ENCODE results near the gene ALKBH3.

ALKBH3 gene

DNA sequence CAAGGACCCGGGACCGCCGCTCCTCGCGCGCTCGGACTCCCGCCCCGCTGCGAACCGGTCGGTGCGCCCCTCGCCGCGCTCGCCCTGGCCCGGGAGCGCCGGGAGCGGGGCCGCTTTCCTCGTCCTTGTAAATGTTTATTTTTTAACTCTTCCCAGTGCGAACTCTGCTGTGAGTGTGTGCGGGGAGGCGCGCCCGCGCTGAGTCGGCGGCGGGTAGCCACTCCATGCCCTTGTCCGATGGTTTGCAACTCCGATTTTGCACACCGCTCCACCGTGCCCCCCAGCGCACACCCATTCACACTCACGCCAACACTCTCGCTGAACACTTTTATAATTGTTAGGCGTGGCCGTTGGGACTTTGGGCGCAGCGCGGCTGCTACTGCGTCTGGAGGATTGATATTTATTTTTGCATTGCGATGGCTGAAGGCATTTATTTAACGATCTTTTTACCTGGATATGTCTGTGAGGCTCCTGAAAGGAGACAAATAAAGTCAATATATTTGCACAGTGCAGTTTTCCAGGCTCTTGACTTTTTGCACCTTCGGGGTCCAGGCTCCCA is 62.8 kb downstream of the ALKBH3 start:
- DNase-seq = no peak

DNA sequence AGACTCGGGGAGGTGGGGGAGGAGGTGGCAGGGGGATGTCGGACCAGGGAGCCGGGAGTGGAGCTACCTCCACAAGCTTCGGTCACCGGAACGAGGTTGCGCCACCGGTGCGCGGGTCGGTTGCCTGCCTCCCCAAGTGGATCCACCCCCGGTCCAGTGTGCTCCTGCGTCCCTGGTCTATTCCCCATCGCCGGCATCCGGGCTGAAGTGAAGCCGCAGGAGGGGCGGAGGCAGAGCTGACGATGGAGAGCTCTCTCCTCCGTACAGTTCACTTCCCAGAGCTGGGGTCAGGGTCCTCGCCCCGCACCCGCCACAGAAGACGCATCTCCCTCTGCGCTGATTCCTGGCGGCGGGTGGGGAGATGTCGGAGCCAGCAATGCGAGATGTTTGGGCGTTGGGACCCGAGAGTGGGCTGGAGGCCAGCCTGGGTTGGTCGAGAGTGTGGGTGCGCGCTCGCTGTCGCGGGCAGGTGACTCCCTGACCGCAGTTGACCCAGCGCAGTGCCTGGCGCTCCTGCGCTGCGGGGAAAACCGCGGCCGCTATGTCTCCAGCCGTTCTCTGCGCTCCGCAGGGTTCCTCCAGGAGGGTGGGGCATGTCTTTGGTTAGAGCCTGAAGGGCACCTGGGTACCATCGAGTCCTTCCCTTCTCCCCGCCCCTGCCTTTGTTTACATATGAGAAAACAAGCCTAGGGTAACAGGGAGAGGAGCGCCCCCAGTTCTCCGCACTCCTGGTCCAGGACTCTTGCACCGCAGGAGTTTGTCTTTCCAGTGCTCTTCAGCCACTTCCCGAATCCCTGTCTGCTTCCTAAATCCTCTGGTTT is 63.5 kb downstream of the ALKBH3 start:
- DNase-seq = no peak

DNA sequence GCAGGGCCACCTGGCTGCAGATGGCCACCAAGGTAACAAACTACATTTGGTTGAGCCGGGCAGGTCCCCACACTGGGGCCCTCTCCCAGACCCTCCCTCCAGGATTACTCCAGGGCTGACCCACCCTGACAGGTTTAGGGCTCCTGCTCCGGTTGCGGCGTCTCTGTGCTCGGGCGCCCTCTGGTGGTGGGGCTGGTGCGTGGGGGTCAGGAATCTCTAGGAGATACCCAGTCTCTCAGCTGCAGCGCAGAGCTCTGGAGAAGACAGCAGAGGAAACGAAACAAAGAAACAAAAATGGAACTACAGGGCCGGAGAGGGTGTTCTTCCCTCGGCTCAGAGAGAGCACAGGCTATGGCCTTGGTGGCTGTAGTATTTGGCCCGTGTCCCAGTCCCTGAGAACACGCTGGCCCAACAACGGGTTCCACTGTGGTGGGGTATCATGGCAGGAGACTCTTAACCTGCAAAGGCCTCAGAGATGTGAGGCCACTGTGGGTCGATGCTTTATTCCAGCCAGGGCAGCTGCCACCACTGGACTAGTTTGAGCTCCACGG is 64.2 kb downstream of the ALKBH3 start:
- peak; percentile 58 to 62 for DNase-seq

GRCh38 chr11:43947003-43947500 is 66.4 kb downstream of the ALKBH3 start:
- no peak for DNase-seq

DNA sequence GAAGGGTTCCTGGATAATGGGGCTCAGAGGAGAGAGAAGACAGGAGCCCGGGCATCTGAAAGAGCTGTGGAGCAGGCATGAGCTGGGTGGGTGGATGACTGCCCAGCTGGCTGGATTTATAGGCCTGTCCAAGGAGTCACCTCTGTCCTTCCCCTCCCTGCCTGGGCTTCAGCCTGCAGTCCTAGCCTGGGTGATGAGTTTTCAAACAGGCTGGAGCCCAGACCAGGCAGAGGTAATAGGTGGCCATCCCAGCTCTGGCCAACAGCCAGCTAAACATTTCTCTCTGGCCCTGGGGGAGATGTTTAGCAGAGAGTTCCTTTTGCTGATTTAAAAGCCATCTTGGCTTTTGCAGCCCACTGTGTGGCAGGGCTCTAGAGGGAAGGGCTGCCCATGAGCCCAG is 67.2 kb downstream of the ALKBH3 start:
- DNase-seq = no peak

DNA sequence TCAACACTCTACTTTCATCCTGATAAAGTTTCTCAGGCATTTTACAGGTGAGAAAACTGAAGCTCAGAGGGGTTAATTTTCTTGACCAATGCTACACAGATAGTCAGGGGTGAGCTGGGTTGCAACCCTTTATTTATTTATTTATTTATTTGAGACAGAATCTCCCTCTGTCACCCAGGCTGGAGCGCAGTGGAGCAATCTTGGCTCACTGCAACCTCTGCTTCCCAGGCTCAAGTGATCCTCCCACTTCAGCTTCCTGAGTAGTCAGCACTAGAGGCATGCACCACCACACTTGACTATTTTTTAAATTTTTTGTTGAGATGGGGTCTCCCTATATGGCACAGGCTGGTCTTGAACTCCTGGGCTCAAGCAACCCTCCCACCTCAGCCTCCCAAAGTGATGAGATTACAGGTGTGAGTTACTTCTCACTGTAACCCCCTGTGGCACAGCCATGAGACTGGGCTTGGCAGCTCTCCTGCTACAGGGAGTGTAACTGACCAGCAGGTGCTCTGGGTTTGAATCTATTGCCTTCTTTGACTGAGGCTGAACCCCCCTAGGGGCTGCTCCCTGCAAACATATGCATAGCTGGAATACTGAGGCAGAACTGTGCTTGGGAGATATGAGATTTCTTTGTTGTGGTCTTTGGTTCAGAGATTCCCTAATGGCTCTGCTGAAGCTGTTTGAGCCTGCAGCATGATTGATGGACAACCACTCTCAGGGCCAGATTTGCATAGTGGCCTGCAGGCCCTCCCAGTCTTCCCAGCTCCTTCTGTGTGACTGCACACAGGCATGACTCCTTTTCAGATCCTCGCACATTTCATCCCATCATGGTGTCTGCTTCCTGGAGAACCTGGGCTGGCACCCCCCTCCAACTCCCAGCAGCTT is 68.0 kb downstream of the ALKBH3 start:
- DNase-seq = no peak

- no peak for DNase-seq
These were observed 69.8 kb downstream of the ALKBH3 start for GRCh38 chr11:43950311-43950855.

DNA sequence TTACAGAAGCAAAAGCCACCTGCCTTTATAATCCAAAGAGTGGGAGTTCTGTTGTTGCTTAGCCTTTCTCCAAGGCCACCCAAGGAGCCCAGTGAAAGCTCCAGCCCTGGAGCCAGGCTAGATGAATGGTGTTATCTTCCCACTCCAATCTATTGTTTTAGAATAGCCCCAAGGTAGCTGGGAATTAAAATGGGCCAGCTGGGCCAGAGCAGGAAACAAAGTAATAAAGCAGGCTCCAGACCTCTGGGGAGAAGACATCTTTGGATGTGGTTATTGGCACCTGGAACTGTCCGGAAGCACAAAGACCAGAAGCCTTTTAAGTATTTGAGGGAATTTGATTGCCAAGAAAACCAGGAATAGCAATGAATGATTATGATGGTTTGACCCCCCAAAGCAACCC is 70.6 kb downstream of the ALKBH3 start:
- DNase-seq = no peak

- no peak for DNase-seq
These were observed 71.4 kb downstream of the ALKBH3 start for GRCh38 chr11:43952020-43952400.

- DNase-seq = no peak
These were observed 72.0 kb downstream of the ALKBH3 start for GRCh38 chr11:43952401-43953342.

DNA sequence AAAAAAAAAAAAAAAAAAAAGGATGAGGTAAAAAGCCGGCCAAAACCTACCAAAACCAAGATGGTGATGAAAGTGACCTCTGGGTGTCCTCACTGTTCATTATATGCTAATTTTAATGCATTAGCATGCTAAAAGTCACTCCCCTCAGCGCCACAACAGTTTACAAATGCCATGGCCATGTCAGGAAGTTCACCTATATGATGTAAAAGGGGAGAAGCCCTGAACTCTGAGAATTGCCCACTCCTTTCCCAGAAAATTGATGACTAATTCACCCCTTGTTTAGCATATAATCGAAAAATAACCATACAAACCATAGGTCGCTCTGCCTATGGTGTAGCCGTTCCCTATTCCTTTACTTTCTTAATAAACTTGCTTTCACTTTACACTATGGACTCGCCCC is 72.9 kb downstream of the ALKBH3 start:
- no peak for DNase-seq

DNA sequence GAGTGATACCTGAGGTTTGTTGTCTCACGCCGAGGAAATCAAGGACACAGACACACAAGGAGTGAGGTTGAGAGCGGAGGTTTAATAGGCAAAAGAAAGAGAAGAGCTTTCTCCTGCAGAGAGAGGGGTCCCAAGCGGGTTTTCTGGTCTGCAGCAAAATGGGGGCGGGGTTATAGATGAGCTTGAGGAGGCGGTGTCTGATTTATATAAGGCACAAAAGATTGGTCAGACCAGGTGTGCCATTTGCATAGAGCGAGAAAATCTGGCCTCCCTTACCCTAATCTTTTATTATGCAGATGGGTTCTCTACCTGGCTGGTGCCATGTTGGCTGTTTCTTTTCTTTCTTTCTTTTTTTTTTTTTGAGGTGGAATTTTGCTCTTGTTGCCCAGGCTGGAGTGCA is 73.6 kb downstream of the ALKBH3 start:
- DNase-seq = no peak

- no peak for DNase-seq
These were observed 74.9 kb downstream of the ALKBH3 start for GRCh38 chr11:43955381-43956118.

- DNase-seq = no peak
These were observed 76.9 kb downstream of the ALKBH3 start for GRCh38 chr11:43957571-43957970.

GRCh38 chr11:43959321-43959995 is 78.8 kb downstream of the ALKBH3 start:
- no peak for DNase-seq

- no peak for DNase-seq
These were observed 82.0 kb downstream of the ALKBH3 start for GRCh38 chr11:43962383-43963278.

GRCh38 chr11:43963279-43963620 is 82.6 kb downstream of the ALKBH3 start:
- DNase-seq = no peak

GRCh38 chr11:43967661-43968060 is 87.0 kb downstream of the ALKBH3 start:
- no peak for DNase-seq

DNA sequence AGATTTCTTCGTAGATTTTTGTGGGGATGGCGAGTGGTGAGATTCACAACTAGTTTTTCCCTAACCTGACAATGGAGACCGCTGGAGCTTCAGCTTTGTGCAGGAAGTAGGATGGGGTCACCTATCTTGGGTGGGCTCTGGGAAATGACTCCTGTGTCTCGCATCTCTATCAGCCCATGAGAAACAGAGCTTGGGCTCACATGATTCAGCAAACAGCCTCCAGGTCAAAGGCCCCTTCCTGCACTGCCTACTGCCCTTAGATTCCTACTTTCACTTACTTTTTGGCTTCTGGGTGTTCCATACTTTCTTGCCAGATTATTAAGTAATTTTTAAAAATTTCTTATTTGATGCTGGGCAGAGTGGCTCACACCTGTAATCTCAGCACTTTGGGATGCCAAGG is 88.1 kb downstream of the ALKBH3 start:
- DNase-seq = no peak
